CD4-positive, alpha-beta T cell treated with Interleukin-2 at 100 ng/mL for 4 hours (primary cell): Measurements from ENCODE around the gene WNK1.
"Not testable (repeated sequence)": the region's sequence is repeated elsewhere in the genome, so short reads cannot be mapped to it uniquely, and the experiment has no call there.

Experiments
- DNase-seq: peaks from one replicate; pipeline ENCODE4 v3.0.0-alpha.2; 2020; ENCODE audit warnings: low spot score

Gene WNK1

DNA sequence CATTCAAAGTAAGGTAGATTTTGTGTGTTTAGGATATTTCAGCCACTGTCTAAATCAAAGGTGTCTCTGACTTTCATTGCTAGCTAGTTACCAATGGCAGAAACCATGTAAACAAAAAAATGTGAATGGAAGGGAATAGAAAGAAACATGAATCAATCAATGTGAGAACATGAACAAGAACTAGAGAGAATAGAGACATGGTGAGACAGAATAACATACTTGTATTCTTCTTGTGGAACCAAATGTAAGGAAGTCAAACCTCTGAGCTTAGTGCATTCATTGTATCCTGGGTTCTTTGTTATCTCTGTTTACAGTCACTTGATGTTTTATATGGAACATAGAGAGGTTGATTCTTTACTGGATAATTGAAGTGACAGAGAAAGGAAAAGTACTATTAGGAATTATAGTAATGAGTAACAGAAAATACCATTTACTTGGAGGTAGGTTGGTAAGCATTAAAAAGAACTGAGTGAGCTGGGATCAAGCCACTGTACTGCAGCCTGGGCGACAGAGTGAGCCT is 2.6 kb upstream of the WNK1 start:
- no peak for DNase-seq

GRCh38 chr12:750366-751191 is 1.8 kb upstream of the WNK1 start:
- no peak for DNase-seq

DNA sequence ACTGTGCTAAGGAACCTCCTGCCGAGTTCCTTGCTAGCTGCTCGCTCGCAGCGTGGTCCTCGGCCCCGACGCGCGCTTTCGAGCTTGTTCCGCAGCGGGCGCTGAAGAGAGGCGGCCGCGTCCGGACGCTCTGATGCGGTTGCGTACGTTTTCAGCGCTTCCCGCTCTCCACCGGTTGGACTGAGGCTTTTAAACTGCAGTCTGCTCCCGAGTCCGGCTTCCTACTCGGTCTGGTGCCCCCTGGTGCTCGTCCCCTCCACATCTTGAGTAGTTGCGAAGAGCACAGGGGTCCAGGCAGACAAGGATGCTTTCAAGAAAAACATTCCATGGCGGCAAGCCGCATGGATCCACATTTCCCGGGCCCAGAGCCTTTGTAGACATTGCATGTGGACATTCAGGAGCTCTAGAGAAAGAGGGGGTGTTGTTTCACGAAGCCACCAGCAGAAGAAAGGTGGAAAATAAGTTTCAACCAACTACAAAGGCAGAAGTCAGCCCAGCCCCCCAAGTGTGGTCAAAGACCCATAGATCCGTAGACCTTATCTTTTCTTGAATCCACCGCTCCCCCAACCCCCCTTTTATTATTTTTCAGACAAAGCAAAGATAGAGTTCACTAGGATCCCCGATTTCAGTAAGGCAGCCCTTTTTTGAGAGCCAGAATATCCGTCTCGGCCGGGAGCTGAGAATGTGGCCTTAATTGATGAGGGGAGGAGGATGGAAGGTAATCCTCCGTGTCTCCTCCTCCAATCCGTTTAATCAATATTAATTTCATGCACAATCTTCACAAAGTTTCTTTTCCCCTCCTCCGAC is 984 bp upstream of the WNK1 start:
- peak; percentile 90 for DNase-seq

DNA sequence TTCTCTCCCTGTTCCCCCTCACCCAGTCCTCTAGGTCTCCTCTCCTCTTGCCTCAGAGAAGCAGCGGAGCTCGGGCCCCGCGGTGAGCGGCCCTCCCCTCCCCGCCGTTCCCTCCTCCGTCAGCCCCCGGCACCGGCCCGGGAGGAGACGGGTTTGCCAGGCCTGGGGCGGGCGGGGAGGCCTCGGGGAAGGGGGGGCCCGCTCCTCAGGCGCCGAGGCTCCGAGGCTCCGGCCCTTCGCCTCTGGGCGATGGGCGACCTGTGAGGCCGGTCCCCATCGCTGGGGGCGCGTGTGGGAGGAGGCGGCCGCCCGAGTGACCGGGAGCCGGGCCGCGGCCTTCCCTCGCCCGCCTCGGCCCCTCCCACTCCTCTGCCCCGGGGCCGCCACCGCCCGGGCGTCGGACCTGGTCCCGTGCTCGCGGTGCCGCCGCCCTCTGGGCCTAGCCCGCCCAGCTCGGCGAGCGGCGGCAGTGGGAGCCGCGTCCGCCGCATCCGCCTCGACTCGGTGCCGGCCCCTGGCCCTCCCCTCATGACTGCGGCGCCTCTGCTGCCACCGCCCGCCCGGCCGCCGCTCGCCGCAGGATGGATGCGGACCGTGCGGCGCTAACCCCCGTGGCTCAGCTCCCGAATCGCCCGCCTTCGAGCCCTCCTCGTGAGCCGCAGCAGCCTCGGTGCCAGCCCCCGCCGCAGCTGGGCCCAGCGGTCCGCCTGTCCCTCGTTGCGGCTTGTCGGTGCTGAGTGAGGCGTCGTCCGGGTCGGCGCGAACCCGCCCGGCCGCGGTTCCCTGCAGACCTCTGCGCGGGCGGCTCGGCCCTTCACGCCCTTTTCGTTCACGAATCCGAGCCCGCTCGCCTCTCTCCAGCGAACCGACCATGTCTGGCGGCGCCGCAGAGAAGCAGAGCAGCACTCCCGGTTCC is 574 bp downstream of the WNK1 start:
- DNase-seq: no peak

DNA sequence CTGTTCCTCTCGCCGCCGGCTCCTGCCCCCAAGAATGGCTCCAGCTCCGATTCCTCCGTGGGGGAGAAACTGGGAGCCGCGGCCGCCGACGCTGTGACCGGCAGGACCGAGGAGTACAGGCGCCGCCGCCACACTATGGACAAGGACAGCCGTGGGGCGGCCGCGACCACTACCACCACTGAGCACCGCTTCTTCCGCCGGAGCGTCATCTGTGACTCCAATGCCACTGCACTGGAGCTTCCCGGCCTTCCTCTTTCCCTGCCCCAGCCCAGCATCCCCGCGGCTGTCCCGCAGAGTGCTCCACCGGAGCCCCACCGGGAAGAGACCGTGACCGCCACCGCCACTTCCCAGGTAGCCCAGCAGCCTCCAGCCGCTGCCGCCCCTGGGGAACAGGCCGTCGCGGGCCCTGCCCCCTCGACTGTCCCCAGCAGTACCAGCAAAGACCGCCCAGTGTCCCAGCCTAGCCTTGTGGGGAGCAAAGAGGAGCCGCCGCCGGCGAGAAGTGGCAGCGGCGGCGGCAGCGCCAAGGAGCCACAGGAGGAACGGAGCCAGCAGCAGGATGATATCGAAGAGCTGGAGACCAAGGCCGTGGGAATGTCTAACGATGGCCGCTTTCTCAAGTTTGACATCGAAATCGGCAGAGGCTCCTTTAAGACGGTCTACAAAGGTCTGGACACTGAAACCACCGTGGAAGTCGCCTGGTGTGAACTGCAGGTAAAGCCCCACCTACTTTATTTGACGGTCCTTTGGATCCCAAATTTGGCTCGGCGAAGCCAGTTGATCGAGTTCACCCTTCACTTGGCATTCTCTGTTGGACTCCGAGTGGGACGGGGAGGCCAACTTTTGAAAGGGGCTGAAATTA is 1.5 kb downstream of the WNK1 start:
- peak; percentile 29 for DNase-seq

DNA sequence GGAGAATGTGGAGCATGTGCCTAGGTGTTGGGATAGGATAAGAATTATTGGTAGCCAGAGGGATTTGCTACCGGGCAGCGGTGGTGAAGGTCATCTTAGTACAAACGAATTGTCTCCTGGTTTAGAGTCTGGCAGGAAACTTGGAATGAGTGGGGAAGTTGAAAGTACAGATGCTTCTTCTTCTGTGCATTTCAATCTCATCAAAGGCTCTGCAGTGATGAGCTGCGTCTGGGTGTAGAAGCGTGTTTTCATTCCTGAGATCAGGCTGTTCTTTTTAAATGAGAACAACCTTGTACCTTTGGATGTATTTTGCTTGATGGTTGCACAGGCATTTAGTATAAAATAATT is 2.1 kb downstream of the WNK1 start:
- no peak for DNase-seq

- DNase-seq: peak; percentile 74
Measured at GRCh38 chr12:754851-755562, 2.6 kb downstream of the WNK1 start.

- no peak for DNase-seq
Measured at GRCh38 chr12:759628-760027, 7.2 kb downstream of the WNK1 start.

GRCh38 chr12:761256-761655 is 8.9 kb downstream of the WNK1 start:
- no peak for DNase-seq

DNA sequence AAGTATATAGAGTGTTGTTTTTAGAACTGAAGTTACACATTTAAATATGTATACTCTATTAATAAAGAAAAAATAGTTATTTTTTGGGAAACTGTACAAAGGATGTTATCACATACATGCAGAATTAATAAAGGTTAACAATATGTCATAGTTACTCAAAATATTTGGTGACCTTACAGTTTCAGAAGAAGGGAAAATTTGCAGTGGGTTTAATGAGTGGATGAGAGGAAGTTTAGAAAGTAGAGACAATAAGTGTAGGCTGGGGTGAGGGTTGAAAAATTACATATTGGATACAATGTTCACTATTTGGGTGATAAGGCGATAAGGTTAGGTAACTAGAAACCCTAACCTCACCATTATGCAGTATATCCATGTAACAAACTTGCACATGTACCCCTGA is 13.5 kb downstream of the WNK1 start:
- no peak for DNase-seq

DNA sequence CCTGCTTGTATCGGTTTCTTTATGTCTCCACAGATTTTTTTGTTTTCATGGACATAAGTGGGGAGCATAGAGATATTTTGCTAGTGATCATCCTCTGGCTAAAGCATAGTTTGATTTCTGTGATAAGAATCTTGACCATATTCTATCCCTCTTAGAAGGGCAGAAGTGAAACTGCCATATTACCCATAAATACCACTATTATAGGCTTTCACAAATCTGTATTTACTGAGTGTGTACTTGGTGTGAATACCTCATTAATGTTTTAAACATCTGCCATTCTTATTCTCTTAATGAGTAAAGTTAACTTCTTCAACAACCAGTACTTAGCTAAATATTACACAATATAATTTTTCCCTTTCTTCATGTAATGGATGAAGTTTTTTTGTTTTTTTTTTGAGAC is 16.1 kb downstream of the WNK1 start:
- DNase-seq: no peak

DNA sequence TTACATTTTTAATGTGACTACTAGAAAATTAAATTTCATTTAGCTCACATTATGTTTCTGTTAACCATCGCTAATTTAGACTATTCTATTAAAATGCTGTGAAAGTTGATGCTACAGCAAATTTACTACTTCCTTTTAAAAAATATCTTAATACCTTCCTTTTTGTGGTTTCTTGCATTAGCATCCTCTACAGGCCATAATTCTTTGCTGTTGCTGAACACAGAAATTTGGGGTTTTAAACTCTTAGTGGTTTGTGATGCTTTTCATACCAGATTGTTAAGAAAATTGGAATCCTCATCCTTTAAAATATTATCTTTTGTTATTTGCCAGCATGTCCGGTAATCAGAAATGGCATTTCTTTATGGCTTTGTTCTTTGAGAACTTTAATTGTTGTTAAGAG is 18.1 kb downstream of the WNK1 start:
- DNase-seq: no peak

DNA sequence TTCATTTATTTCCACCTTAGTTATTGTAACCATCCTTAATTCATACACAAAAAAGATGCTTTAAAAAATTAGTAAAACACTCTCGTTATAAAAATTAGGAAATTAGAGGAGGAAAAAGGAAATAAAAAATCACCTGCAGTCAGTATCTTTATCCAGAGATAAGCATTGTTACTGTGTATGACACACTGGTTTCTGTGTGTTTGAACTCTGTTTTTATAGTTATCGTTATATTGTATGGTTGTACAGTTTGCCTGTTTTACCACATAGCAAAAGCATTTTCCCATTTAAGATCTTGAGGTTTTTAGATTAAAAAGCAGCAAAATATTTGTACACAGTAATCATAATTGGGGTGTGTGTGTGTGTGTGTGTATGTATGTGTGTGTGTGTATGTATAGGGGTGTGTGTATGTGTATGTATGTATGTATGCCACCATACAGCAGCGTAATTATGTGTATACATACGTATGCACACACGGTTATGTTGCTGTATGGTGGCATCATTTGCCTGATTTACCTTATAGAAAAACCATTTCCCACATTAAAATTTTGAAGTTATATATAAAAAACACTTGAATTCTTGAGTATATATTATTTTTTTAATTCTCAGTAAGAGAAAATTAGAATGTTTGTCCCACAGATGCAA is 19.8 kb downstream of the WNK1 start:
- DNase-seq: no peak

- no peak for DNase-seq
Measured at GRCh38 chr12:774051-774614, 21.8 kb downstream of the WNK1 start.

GRCh38 chr12:775973-776771 is 23.8 kb downstream of the WNK1 start:
- DNase-seq: not testable (repeated sequence)

- DNase-seq: not testable (repeated sequence)
Measured at GRCh38 chr12:776772-777373, 24.5 kb downstream of the WNK1 start.

GRCh38 chr12:777550-778047 is 25.2 kb downstream of the WNK1 start:
- no peak for DNase-seq

GRCh38 chr12:778615-779014 is 26.2 kb downstream of the WNK1 start:
- no peak for DNase-seq
